ENCODE results near the gene PLA2G2E.

DNA sequence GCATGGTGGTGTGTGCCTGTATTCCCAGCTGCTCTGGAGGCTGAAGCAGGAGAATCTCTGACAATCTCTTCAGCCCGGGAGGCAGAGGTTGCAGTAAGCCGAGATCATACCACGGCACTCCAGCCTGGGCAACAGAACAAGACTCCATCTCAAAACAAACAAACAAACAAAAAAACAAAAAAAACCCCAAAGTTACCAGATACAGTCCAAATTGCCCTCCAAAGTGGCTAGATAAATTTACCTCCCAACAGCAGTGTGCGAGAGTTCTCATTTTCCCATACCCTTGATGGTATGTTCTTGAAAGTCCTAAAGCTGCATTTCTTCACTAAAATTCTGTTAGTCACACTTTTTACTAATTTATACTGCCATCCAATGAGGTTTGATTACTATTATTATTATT is 44.2 kb downstream of the PLA2G2E start:
- TF ChIP-seq, protein P1, sequence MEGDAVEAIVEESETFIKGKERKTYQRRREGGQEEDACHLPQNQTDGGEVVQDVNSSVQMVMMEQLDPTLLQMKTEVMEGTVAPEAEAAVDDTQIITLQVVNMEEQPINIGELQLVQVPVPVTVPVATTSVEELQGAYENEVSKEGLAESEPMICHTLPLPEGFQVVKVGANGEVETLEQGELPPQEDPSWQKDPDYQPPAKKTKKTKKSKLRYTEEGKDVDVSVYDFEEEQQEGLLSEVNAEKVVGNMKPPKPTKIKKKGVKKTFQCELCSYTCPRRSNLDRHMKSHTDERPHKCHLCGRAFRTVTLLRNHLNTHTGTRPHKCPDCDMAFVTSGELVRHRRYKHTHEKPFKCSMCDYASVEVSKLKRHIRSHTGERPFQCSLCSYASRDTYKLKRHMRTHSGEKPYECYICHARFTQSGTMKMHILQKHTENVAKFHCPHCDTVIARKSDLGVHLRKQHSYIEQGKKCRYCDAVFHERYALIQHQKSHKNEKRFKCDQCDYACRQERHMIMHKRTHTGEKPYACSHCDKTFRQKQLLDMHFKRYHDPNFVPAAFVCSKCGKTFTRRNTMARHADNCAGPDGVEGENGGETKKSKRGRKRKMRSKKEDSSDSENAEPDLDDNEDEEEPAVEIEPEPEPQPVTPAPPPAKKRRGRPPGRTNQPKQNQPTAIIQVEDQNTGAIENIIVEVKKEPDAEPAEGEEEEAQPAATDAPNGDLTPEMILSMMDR (IDR thresholded peaks at IDR 0.05; ENCODE audit: insufficient read depth, low read depth, low read length), result no peak
- no peak for TF ChIP-seq EZH2 (IDR thresholded peaks at IDR 0.05; ENCODE audit: insufficient read depth, low read length)
